ENCODE measurements around the gene NDUFB4. TPM values are rescaled to one million over a fixed set of nuclear protein-coding genes. Genes with fewer than 3 reads are reported as not detected.
A peak's percentile ranks its signal among the peaks of the same experiment; 100 is the strongest.

Gene NDUFB4
- total RNA-seq, 2 experiments from 2014 or later = 81.3 to 84.0 TPM

GRCh38 chr3:120558771-120559241 lies 37.3 kb upstream of the NDUFB4 start:
- Mint-ChIP-seq H3K9me3 (no peaks in the 10 kb centered on the region), H3K4me1 (ENCODE audit: low read depth) (peaks cover 24% of the 10 kb centered on the region), H3K27ac (peak overlapping the region; percentile 63), H3K4me3 (peak overlapping the region; percentile 78), H3K36me3 (ENCODE audit: low read depth) (no peaks in the 10 kb centered on the region), H3K27me3 (peaks cover 16% of the 10 kb centered on the region)
- peaks cover 15% of the 10 kb centered on the region for H3K4me1 ChIP-seq (ENCODE audit: insufficient read depth, low read length)
- peak; percentile 98 for TF ChIP-seq CTCF (IDR thresholded peaks at IDR 0.05)
- intact Hi-C loops (cut with DNase I, micrococcal nuclease) = loop anchor here (1.0 to 5.0 kb wide), 6 partner anchors 32 to 667 kb away; partner anchors contain the start of gene LRRC58 (in 1 of the 2)
- H3K4me3 ChIP-seq (ENCODE audit: low read length) = peak overlapping the region; percentile 43
- peak; percentile 93 for ATAC-seq (ENCODE audit: poor library complexity)
- H3K36me3 ChIP-seq (ENCODE audit: insufficient read depth, low read length) = no peaks in the 10 kb centered on the region
- peak; percentile 74 to 94 (median 86) for DNase-seq
- H3K27me3 ChIP-seq (ENCODE audit: control insufficient read depth in 1 of 2, insufficient read depth in 2 of 2, low read length in 2 of 2) = no peaks in the 10 kb centered on the region
- CTCF ChIA-PET = interaction anchor here (0.6 to 5.8 kb wide), 44 partner anchors 9 to 1095 kb away, joined by 3 to 63 read pairs (median 4); partner anchors contain the start of genes GTF2E1, LRRC58, NDUFB4 and TMEM39A
- no peak overlapping the region for H3K27ac ChIP-seq (ENCODE audit: low read depth in 1 of 2, low read length in 2 of 2)
- no peaks in the 10 kb centered on the region for H3K9me3 ChIP-seq (ENCODE audit: control insufficient read depth in 1 of 2, insufficient read depth in 1 of 2, low read length in 2 of 2)
- POLR2A ChIA-PET = interaction anchor here (0.6 to 1.4 kb wide), 12 partner anchors 9 to 667 kb away, joined by 3 to 13 read pairs (median 3); partner anchors contain the start of genes GTF2E1, NDUFB4 and RABL3

GRCh38 chr3:120559242-120560061 lies 36.7 kb upstream of the NDUFB4 start:
- Mint-ChIP-seq H3K27ac (peak overlapping the region; percentile 63), H3K9me3 (no peaks in the 10 kb centered on the region), H3K4me1 (ENCODE audit: low read depth) (peaks cover 24% of the 10 kb centered on the region), H3K4me3 (peak overlapping the region; percentile 71), H3K36me3 (ENCODE audit: low read depth) (no peaks in the 10 kb centered on the region), H3K27me3 (peaks cover 16% of the 10 kb centered on the region)
- CTCF ChIA-PET = interaction anchor here (0.6 to 5.8 kb wide), 44 partner anchors 8 to 1096 kb away, joined by 3 to 63 read pairs (median 4); partner anchors contain the start of genes GTF2E1, LRRC58, NDUFB4 and TMEM39A
- Histone ChIP-seq H3K27ac (ENCODE audit: low read depth in 1 of 2, low read length in 2 of 2) (no peak overlapping the region), H3K36me3 (ENCODE audit: insufficient read depth, low read length) (no peaks in the 10 kb centered on the region), H3K9me3 (ENCODE audit: control insufficient read depth in 1 of 2, insufficient read depth in 1 of 2, low read length in 2 of 2) (no peaks in the 10 kb centered on the region), H3K4me1 (ENCODE audit: insufficient read depth, low read length) (peaks cover 15% of the 10 kb centered on the region), H3K27me3 (ENCODE audit: control insufficient read depth in 1 of 2, insufficient read depth in 2 of 2, low read length in 2 of 2) (no peaks in the 10 kb centered on the region), H3K4me3 (ENCODE audit: low read length) (peak overlapping the region; percentile 43)
- POLR2A ChIA-PET = interaction anchor here (0.6 to 1.4 kb wide), 11 partner anchors 8 to 668 kb away, joined by 3 to 13 read pairs (median 3); partner anchors contain the start of genes GTF2E1, NDUFB4 and RABL3
- intact Hi-C loops (cut with DNase I, micrococcal nuclease) = loop anchor here (1.0 to 5.0 kb wide), 6 partner anchors 31 to 667 kb away; partner anchors contain the start of gene LRRC58 (in 1 of the 2)
- peak in 5 of 14 experiments; percentile 0 to 34 (median 9) for DNase-seq
- peak; percentile 31 for TF ChIP-seq CTCF (IDR thresholded peaks at IDR 0.05)
- peak; percentile 15 for ATAC-seq (ENCODE audit: poor library complexity)
